Measurements from ENCODE around the gene IQCC.

Gene IQCC

DNA sequence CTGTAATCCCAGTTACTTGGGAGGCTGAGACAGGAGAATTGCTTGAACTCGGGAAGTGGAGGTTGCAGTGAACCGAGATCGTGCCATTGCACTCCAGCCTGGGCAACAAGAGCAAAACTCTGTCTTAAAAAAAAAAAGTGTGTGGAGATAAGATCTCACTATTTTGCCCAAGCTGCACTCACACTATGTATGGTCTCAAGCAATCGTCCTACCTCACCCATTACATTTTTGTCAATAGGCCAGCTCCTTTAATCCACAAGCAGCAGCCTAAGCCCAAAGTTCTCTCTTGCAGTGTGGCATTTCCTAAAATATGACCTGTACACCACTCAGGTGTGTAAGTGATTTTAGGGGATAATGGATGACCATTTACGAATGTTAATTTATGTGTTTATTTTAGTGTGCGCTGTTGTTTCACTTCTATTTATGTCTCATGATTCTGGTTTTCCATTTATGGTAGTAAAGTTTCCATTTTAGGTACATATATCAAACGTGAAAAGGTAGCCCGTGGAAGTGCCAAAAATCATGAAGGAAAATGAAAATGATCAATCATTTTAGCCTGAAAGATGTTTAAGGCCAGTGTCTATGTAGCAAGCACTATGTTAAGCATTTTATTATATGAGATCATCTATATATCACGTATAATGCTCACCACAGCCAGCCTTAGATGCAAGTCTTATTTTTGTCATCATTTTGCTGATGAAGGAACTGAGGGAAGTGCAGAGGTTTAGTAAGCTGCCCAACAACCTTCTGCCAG, 51.2 kb downstream of the IQCC start:
- no peak for DNase-seq (ENCODE audit: low read depth, low spot score)

DNA sequence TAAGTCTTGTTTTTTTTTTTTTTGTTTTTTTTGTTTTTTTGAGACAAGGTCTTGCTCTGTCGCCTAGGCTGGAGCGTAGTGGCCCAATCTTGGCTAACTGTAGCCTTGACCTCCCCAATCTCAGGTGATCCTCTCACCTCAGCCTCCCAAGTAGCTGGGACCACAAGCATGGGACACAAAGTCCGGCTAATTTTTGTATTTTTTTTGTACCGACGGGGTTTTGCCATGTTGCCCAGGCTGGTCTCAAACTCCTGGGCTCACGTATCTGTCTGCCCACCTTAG, 51.7 kb downstream of the IQCC start:
- no peak for DNase-seq (ENCODE audit: low read depth, low spot score)

Data from brain pericyte (primary cell).